Eye (tissue), 1 donor: ENCODE data around the gene C9orf78.

Source experiments
- DNase-seq: peaks from one replicate; pipeline ENCODE4 v3.0.0-alpha.2; 2015

The C9orf78 gene

DNA sequence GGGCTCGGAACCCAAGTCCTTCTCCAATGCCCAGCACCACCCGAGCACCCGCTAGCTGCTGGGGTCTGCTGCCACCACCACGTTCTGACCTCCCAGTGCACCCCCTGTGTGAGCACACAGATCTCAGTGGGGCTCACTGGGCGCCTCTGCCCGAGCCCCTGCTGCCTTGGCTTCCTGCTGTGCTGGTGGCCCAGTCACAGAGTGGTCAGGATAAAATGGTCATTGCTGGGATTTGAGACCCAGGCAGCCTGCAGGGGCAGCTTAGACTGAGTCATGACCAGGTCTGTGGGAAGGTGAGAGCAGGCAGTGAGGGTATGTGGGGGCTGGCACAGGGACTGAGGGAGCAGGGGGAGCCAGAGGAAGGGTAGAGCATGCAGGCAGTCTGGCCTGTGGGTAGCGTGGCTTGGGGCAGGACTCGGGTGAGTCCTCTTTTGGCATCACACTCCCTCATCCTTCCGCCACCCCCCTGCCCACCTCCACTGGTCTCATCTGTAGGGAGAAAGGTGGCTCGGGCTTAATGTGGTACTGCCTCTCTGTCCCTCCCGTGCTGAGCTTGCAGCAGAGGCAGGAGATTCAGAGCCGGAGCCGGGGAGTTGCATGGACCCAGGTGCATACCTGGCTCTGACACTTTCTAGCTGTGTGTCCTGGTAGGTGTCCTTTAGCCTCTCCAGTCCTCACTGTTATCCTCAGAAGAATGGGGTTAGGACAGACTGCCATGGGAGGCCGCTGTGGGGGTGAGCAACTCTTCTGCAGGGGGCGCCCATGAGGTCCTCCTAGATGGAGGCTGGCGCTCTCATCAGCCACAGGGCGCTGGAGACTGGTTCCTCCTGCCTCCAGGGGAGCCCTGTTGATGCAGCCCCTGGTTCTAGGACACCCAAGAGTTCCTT is 32.3 kb upstream of the C9orf78 start:
- no peak for DNase-seq

- no peak for DNase-seq
Observed at GRCh38 chr9:129866394-129867135, 31.5 kb upstream of the C9orf78 start.

GRCh38 chr9:129865668-129866320 is 30.7 kb upstream of the C9orf78 start:
- DNase-seq = no peak

DNA sequence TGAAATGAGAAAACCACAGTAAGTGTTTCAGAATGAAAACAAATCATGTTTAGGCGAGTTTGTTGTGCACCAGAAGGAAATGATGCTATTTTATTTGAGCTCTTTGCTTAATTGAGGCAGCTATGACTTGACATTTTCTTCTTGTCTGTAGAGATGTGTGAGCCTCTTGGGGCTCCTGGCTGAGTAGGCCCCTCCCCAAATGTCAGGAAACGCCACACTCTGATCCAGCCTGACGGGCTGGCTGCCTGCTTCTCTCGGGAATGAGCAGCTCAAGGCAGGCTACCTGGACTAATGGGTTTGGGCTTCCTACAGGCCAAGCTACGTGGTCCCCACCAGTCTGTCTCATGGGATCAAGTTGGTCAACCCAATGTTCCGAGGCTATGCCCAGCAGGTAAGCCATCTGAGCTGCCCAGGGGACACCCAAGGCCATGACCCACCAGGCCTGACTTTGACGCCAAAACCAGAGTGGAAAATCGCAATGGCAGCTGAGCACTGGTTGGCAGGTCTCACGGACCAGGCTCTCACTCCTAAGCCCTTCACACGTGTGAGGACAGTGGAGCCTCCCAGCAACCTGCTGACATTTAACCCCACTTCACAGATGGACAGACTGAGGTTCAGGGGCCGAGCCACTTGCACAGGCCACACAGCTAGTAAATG is 30.0 kb upstream of the C9orf78 start:
- DNase-seq = no peak

DNA sequence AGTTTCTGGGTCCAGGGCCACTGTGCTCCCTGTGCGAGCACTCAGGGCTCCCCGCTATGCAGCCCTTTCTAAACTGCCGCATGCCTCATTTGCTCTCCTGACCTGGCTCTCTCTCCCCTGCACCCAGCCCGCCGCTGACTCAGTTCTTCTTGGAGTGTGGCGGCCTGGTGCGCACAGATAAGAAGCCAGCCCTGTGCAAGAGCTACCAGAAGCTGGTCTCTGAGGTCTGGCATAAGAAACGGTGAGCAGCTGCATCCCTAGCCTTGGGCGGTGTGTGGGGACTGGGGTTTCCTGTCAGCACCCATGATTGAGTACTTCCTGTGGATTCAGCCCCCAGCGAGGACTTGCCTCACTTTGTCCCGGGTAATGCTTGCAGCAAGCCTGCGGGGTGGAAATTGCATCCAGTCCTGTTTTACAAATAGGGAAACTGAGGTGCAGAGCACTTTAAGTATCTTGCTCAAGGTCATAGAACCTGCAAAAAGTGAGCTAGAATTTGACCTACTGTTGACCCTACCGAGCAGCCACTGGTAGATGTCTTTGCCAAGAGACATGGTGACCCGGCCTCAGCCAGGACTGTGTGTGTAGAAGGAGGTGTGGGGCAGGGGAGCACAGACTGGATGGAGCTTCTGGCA is 28.1 kb upstream of the C9orf78 start:
- no peak for DNase-seq

DNA sequence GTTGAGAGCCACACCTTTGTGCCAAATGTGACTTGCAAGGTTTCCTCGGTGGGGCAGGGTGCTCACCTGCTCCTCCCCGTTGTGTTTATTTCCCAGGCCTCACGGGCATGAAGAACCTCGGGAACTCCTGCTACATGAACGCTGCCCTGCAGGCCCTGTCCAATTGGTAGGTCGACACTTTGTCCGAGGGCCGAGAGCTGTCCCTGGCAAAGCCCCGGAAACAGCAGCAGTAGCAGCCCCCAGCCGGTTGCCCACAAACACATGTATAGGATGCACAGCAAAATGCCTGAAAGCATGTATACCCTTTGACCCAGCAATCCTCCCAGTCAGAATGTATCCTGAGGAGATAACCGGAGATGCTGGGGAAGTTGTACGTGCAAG is 26.4 kb upstream of the C9orf78 start:
- DNase-seq = no peak

- no peak for DNase-seq
Observed at GRCh38 chr9:129860653-129861446, 25.8 kb upstream of the C9orf78 start.

DNA sequence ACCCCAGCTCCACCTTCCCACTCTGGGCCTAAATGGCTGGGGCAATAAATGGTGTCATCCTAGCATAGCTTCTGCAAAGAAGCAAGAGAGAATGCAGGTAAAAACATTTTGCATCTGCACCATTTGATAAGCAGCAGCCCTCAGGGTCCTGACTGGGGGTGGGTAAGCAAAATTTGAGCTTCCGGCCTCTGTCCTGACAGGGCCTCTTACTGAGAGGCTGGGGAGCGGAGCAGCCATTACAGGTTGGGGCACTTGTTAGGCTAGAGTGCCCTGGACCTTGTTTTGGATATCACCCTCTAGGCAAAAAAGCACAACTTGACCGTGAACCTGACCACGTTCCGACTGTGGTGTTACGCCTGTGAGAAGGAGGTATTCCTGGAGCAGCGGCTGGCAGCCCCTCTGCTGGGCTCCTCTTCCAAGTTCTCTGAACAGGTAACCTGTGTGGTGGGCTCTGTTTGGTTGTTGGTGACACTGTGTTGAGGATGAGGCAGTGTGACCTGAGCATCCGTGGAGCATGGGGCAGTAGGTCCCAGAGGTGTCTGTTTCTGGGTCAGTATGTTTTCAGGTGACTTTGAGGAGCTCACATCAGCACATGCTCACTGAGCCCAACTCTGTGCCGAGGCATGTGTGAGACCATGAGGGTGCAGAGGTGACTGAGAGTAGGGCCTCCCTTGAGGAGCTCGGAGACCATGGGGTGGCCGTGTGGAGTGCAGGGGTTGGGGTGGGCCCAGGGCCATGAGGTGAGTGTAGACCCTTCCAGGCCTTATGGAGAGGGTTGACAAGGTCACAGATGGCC is 23.3 kb upstream of the C9orf78 start:
- DNase-seq = no peak

DNA sequence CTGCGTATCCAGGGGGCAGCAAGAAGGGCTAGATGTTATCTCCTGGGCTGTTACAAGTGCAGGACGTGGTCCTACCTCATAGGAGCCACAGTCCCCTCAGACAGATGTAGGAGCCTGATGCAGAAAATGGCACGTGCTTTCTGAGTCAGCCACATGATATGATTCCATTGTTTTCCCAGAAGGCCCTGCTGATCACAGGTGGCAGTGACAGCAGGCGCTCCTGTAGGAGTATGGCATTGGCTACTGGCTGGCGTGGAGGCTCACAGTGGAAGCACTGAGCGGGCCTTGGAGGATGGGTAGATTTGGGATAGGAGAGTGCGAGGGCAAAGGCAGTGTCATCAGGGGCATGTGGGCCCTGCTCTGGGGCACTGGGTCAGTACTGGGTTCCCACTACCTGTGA is 22.1 kb upstream of the C9orf78 start:
- no peak for DNase-seq

- no peak for DNase-seq
Observed at GRCh38 chr9:129854588-129855110, 19.6 kb upstream of the C9orf78 start.

DNA sequence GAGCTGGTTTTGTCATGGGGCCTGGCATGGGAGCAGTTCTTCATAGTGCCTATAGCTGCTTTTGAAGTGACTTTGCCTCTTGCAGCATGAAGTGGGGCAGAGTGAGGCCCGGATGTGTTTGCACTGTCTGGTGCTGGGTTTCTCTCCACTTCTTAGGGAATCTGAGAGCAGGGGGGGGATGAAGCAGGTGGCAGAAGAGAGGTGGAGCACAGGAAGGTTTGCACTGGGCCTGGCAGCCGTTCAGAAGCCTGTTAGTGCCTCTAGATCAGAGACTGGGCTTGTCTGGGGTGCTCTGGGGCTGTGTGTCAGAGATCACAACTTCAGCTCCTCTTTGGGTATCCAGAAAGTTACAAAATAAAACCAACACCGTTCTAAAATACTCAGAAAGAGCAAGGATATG is 18.5 kb upstream of the C9orf78 start:
- no peak for DNase-seq

DNA sequence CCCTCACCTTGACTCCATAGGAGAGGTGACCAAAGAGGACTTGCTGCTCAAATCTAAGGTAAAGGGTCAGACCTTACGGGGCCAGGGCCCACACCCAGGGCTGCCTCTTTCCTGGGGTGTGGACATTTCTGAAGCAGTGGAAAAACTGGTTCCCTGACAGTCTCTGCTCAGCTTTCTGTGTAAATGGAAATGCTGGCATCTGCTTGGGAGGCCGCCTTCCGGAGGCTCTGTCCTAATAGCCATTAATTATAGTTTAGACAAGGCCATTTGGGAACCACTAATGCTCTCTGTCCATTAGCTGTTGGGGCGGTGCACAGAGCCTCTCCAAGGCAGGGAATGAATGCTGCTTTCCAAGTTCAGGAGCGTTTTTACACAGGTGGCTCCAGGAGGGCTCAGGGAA is 17.5 kb upstream of the C9orf78 start:
- DNase-seq = no peak

- DNase-seq = no peak
Observed at GRCh38 chr9:129851821-129852220, 16.7 kb upstream of the C9orf78 start.

DNA sequence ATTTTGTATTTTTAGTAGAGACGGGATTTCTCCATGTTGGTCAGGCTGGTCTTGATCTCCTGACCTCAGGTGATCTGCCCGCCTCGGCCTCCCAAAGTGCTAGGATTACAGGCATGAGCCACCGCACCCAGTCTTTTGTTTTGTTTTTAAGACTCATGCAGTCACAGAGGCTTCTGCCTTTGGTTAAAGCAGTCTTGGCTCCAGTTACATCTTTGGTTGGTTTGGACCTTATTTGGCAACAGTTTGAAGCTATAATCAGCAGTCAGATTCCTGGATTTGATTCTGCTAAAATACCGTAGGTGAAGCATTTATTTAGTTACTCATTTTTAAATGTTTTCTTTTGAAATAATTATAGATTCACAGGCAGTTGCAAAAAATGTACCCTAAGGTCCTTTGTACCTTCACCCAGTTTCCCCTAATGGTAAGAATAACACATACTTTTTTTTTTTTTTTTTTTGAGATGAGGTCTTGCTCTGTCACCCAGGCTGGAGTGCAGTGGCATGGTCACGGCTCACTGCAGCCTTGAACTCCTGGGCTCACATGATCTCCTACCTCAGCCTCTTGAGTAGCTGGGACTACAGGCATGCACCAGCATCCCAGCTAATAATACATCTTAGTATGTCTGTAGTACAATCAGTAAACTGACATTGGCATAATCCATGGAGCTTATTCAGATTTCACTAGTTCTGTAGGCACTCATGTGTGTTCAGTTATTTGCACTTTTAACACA is 15.9 kb upstream of the C9orf78 start:
- no peak for DNase-seq

- DNase-seq = no peak
Observed at GRCh38 chr9:129849901-129850300, 14.8 kb upstream of the C9orf78 start.

- no peak for DNase-seq
Observed at GRCh38 chr9:129848712-129849441, 13.8 kb upstream of the C9orf78 start.

DNA sequence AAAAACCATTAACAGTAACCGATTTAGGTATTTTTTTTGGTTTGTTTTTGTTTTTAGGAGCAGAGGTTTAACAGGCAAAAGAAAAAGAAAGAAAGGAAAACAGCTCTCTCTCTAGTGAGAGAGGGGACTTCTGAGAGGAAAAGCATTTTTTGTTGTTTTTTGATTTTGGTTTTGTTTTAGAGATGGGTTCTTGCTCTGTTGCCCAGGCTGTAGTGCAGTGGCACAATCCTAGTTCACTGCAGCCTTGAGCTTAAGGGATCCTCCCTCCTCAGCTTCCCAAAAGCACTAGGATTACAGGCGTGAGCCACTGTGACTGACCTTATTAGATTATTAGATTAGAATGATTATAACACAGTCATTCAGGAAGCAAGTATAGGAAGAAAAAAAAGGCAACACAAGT is 10.3 kb upstream of the C9orf78 start:
- no peak for DNase-seq

DNA sequence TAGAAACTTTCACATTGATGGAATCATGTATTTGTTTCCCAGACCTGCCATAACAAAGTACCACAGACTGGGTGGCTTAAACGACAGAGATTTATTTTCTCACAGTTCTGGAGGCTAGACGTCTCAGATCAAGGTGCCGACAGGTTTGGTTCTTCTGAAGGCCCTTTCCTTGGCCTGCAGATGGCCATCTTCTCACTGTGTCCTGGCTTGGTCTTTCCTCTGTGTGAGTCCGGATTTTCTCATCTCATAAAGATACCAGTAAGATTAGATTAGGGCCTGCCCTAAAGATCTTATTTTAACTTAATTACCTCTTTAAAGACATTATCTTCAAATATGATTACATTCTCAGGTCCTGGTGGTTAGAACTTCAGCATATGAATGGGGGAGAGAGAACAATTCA is 6.0 kb upstream of the C9orf78 start:
- no peak for DNase-seq

GRCh38 chr9:129840034-129840433 is 5.0 kb upstream of the C9orf78 start:
- DNase-seq = no peak
